ENCODE data around the gene MBNL2.

DNA sequence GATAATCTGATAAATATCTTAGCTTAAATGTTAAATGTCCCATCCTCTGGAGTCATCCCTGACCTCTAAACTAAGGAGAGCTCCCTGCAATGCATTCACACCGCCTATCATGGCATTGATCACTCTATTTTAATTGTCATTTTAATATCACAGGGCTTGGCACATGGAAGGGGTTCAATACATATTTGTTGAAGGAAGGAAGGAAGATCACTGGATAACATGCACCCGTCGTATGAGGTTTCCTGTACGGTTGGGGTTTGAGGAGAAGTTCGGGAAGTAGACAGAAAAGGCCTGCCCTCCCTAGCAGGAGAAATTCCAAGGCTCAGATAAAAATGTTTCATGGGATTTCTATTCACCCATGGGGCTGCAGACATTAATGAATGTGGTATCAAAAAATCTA lies 102.0 kb downstream of the MBNL2 start:
- TF ChIP-seq POLR2A (IDR thresholded peaks at IDR 0.05), result no peak
- TF ChIP-seq, protein P1, sequence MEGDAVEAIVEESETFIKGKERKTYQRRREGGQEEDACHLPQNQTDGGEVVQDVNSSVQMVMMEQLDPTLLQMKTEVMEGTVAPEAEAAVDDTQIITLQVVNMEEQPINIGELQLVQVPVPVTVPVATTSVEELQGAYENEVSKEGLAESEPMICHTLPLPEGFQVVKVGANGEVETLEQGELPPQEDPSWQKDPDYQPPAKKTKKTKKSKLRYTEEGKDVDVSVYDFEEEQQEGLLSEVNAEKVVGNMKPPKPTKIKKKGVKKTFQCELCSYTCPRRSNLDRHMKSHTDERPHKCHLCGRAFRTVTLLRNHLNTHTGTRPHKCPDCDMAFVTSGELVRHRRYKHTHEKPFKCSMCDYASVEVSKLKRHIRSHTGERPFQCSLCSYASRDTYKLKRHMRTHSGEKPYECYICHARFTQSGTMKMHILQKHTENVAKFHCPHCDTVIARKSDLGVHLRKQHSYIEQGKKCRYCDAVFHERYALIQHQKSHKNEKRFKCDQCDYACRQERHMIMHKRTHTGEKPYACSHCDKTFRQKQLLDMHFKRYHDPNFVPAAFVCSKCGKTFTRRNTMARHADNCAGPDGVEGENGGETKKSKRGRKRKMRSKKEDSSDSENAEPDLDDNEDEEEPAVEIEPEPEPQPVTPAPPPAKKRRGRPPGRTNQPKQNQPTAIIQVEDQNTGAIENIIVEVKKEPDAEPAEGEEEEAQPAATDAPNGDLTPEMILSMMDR (IDR thresholded peaks at IDR 0.05), result no peak
